HCT116 (cell line): ENCODE measurements around the gene ADAP2. TPM values are rescaled to one million over a fixed set of nuclear protein-coding genes. Genes with fewer than 3 reads are reported as not detected.

Source experiments
- ATAC-seq: fragments of 200-7000 bp; cut with Tn5 transposase; 2 replicates; pipeline ENCODE4 v1.9.1; 2020; ENCODE audit warnings: mild to moderate bottlenecking, moderate library complexity
- BruUV-seq: library from RNA; stranded (reverse); fragments of 400-500 nt; replicated peaks from 2 replicates; lab custom pipeline; 2021; lab: Mats Ljungman, UMichigan
- CTCF ChIA-PET: fragments of 300-600 bp; sonication (Branson Sonifier 250); formaldehyde crosslinking; loops from one replicate; lab custom pipeline; 2021; ENCODE audit warnings: antibody characterized with exemption; lab: Charles Lee
- POLR2A ChIA-PET: fragments of 300-600, 350-600 bp; sonication (Branson Sonifier 250); formaldehyde crosslinking; loops from one replicate; lab custom pipeline; 2021; ENCODE audit warnings: antibody characterized with exemption; lab: Charles Lee
- RAD21 ChIA-PET, 2 experiments: fragments of 300-600 bp; sonication (Branson Sonifier 250); formaldehyde crosslinking; loops; one replicate each; lab custom pipeline; 2023; ENCODE audit warnings: low total read pairs in 2 of 2; ENCODE audit not compliant: uncharacterized antibody in 2 of 2, unreplicated experiment in 2 of 2, low non-redundant PET in 1 of 2; lab: Charles Lee
- DNase-seq: peaks from one replicate; pipeline ENCODE4 v3.0.0-alpha.2; 2010; ENCODE audit warnings: low read depth, low spot score
- H2AFZ ChIP-seq: fragments of 200-600 bp; shearing (Covaris generic), sonication (generic); 2 replicates; pipeline ENCODE4 v1.6.1; 2017; ENCODE audit warnings: low read depth, mixed run types, mixed read lengths, antibody characterized with exemption, low read length; ENCODE audit not compliant: poor library complexity, severe bottlenecking
- H3K27ac ChIP-seq: 2 replicates; pipeline ENCODE4 v1.5.1; 2012; ENCODE audit warnings: low read depth, low read length
- H3K27me3 ChIP-seq: fragments of 200-600 bp; sonication (generic); 2 replicates; pipeline ENCODE4 v1.6.1; 2016; ENCODE audit warnings: mixed run types, low read length, mixed read lengths; ENCODE audit not compliant: insufficient read depth
- H3K36me3 ChIP-seq, 2 experiments: fragments of 200-500 bp in 1 of 2; fragments of 200-600 bp in 1 of 2; sonication (Bioruptor generic) in 1 of 2; sonication (generic) in 1 of 2; 2 replicates each; pipeline versions ENCODE4 v1.5.1 to v1.6.1; 2014 to 2016; ENCODE audit warnings: low read length in 2 of 2, inconsistent platforms in 1 of 2, mixed read lengths in 1 of 2, mixed run types in 1 of 2; ENCODE audit not compliant: insufficient read depth in 2 of 2, control insufficient read depth in 1 of 2
- H3K4me1 ChIP-seq, 2 experiments: fragments of 200-600 bp in 1 of 2; sonication (generic) in 1 of 2; 2 replicates each; pipeline versions ENCODE4 v1.5.1 to v1.6.1; 2012 to 2017; ENCODE audit warnings: low read length in 2 of 2, inconsistent platforms in 1 of 2, mild to moderate bottlenecking in 1 of 2, mixed read lengths in 1 of 2, mixed run types in 1 of 2, moderate library complexity in 1 of 2; ENCODE audit not compliant: insufficient read depth in 2 of 2, control insufficient read depth in 1 of 2
- H3K4me2 ChIP-seq: fragments of 200-600 bp; sonication (generic); 2 replicates; pipeline ENCODE4 v1.6.1; 2017; ENCODE audit warnings: mixed run types, low read length, mixed read lengths
- H3K4me3 ChIP-seq, 2 experiments: fragments of 200-600 bp in 1 of 2; sonication (generic) in 1 of 2; replicated peaks in 1 of 2; 2 replicates each; pipeline ENCODE4 v1.5.1; 2011 to 2016; ENCODE audit warnings: low read length in 2 of 2, control low read depth in 1 of 2, low read depth in 1 of 2, mild to moderate bottlenecking in 1 of 2, mixed read lengths in 1 of 2, mixed run types in 1 of 2
- H3K79me2 ChIP-seq: fragments of 200-600 bp; sonication (generic); 2 replicates; pipeline ENCODE4 v1.6.1; 2017; ENCODE audit warnings: mild to moderate bottlenecking, mixed run types, low read length, moderate library complexity, mixed read lengths; ENCODE audit not compliant: insufficient read depth
- H3K9ac ChIP-seq: fragments of 200-600 bp; sonication (generic); 2 replicates; pipeline ENCODE4 v1.6.1; 2016; ENCODE audit warnings: low read length, mixed read lengths
- H3K9me2 ChIP-seq: fragments of 200-600 bp; sonication (generic), shearing (Covaris generic); 2 replicates; pipeline ENCODE4 v1.6.1; 2017; ENCODE audit warnings: mixed run types, mild to moderate bottlenecking, moderate library complexity; ENCODE audit not compliant: insufficient read depth
- H3K9me3 ChIP-seq, 2 experiments: fragments of 200-500 bp in 1 of 2; fragments of 200-600 bp in 1 of 2; sonication (Bioruptor generic) in 1 of 2; sonication (generic) in 1 of 2; 2 replicates each; pipeline ENCODE4 v1.6.1; 2014 to 2017; ENCODE audit warnings: low read length in 2 of 2, mixed read lengths in 2 of 2, inconsistent platforms in 1 of 2, low read depth in 1 of 2, mild to moderate bottlenecking in 1 of 2, mixed run types in 1 of 2, moderate library complexity in 1 of 2; ENCODE audit not compliant: control insufficient read depth in 1 of 2, insufficient read depth in 1 of 2
- H4K20me1 ChIP-seq: fragments of 200-600 bp; sonication (generic), shearing (Covaris generic); 2 replicates; pipeline ENCODE4 v1.6.1; 2017; ENCODE audit warnings: mixed run types, mild to moderate bottlenecking, moderate library complexity; ENCODE audit not compliant: insufficient read depth
- CBX3 ChIP-seq: IDR thresholded peaks from 2 replicates; pipeline ENCODE4 v1.6.1; 2012; ENCODE audit warnings: low read depth
- EZH2 ChIP-seq: fragments of 200-600 bp; sonication (generic); IDR thresholded peaks from 2 replicates; pipeline ENCODE4 v1.6.1; 2017; ENCODE audit warnings: antibody characterized with exemption, mixed run types
- FOSL1 ChIP-seq: IDR thresholded peaks from 2 replicates; pipeline ENCODE4 v1.6.1; 2012; ENCODE audit warnings: low read depth
- JUND ChIP-seq: IDR thresholded peaks from 2 replicates; pipeline ENCODE4 v1.6.1; 2012
- POLR2A ChIP-seq: IDR thresholded peaks from 2 replicates; pipeline ENCODE4 v1.7.0; 2011; ENCODE audit warnings: borderline replicate concordance; ENCODE audit not compliant: insufficient read depth, insufficient read length; ENCODE audit errors: extremely low read depth
- POLR2AphosphoS5 ChIP-seq: IDR thresholded peaks from 2 replicates; pipeline ENCODE4 v1.6.1; 2011; ENCODE audit warnings: mild to moderate bottlenecking, low read depth, low read length, moderate library complexity
- SIN3A ChIP-seq: IDR thresholded peaks from 2 replicates; pipeline ENCODE4 v1.6.1; 2012; ENCODE audit warnings: low read depth
- SRF ChIP-seq: IDR thresholded peaks from 2 replicates; pipeline ENCODE4 v1.6.1; 2012; ENCODE audit warnings: low read depth
- TCF7L2 ChIP-seq: IDR thresholded peaks from 2 replicates; pipeline ENCODE4 v1.7.0; 2011; ENCODE audit warnings: borderline replicate concordance, inconsistent platforms; ENCODE audit not compliant: insufficient read depth, insufficient read length; ENCODE audit errors: extremely low read depth
- ZFX ChIP-seq: fragments of 450-650 bp; IDR thresholded peaks from 2 replicates; pipeline ENCODE4 v1.6.1; 2017
- ZNF274 ChIP-seq: fragments of 200-500 bp; sonication (Bioruptor generic); IDR thresholded peaks from 2 replicates; pipeline ENCODE4 v1.6.1; 2014; ENCODE audit warnings: mild to moderate bottlenecking, low read depth, low read length, inconsistent platforms
- intact Hi-C: fragments of 100-400 bp; cut with micrococcal nuclease; formaldehyde crosslinking; loops from 2 replicates; pipeline ENCODE4 v1.10.0; 2022
- total RNA-seq: library from RNA; stranded (reverse); gene quantifications from one replicate; pipeline ENCODE4 v1.2.1, GENCODE V29; 2021; ENCODE audit not compliant: unreplicated experiment
- TF ChIP-seq, protein P1 (sequence below), 3 experiments: fragments of 200-600 bp in 1 of 3; sonication (generic) in 1 of 3; IDR thresholded peaks in 2 of 3; conservative IDR thresholded peaks in 1 of 3; 2 replicates each; pipeline ENCODE4 v1.5.1; 2012 to 2017; ENCODE audit warnings: low read depth in 2 of 3, low read length in 2 of 3, antibody characterized with exemption in 1 of 3, borderline replicate concordance in 1 of 3, control low read depth in 1 of 3, mild to moderate bottlenecking in 1 of 3, mixed read lengths in 1 of 3, mixed run types in 1 of 3, moderate library complexity in 1 of 3; ENCODE audit not compliant: insufficient read depth in 1 of 3
- TF ChIP-seq, protein P2 (sequence below): IDR thresholded peaks from 2 replicates; pipeline ENCODE4 v1.6.1; 2011; ENCODE audit warnings: mild to moderate bottlenecking, low read length, moderate library complexity; ENCODE audit not compliant: insufficient replicate concordance; ENCODE audit errors: extremely low read depth

ADAP2 gene
- total RNA-seq, 1 experiment from 2014 or later = 17.2 TPM

DNA sequence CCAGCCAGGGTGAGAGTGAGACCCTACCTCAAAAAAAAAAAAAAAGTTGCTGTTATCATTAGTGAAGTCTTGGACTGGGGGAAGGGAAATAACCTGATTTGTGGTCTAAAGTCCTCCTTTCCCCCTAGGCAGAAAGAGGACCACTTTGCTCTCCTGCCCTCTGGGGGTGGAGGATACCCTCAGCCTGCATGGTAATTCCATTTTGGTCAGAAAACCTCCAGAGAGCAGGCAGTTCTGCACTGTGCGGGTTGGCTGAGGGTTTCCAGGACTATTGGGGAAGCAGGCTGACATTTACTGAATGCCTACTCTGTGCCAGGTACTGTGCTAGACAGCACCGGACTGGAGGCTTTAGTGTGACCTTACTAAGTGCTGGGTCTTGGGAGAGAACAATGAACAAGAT lies 2.6 kb downstream of the ADAP2 start:
- H3K9me2 ChIP-seq = no peaks in the 10 kb centered on the region
- CTCF ChIA-PET = no interaction called here
- POLR2A ChIA-PET = no interaction called here
- H3K9me3 ChIP-seq = no peaks in the 10 kb centered on the region
- no peak overlapping the region for H3K4me2 ChIP-seq
- no peak for ATAC-seq
- H4K20me1 ChIP-seq = no peaks in the 10 kb centered on the region
- intact Hi-C loops = no loop called here
- no peaks in the 10 kb centered on the region; a peak in 1 of 4 replicates for H3K36me3 ChIP-seq
- no peak for DNase-seq
- H3K27me3 ChIP-seq = no peaks in the 10 kb centered on the region
- RAD21 ChIA-PET = no interaction called here
- BruUV-seq = no TSS peak
- TF ChIP-seq JUND = no peak
- TF ChIP-seq SIN3A = no peak
- no peak for TF ChIP-seq SRF
- TF ChIP-seq POLR2A = no peak
- no peak for TF ChIP-seq TCF7L2
- no peak for TF ChIP-seq FOSL1
- no peak for TF ChIP-seq ZNF274
- H2AFZ ChIP-seq = no peak overlapping the region
- no peaks in the 10 kb centered on the region for H3K79me2 ChIP-seq
- H3K27ac ChIP-seq = no peak overlapping the region
- H3K9ac ChIP-seq = no peak overlapping the region
- H3K4me1 ChIP-seq = peaks cover 5 to 24% of the 10 kb centered on the region in 2 experiments; a peak in 3 of 4 replicates
- no peak overlapping the region for H3K4me3 ChIP-seq

DNA sequence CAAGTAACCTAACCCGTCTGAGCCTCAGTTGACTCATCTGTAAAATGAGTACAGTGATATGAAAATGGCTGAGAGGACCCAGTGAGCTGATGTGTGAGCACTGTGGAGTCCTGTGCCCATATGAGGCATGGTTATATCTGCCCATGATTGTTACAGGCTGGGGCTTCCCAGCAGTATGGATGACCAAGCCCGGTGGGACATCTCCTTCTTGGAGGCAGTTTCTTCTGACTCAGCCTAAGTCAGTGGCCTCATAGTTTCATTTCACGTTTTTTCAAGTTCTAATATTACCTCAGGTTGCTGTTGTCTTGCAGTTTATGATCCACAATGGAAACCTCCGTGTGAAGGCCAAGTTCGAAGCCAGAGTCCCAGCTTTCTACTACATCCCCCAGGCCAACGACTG lies 4.8 kb downstream of the ADAP2 start:
- no TSS peak for BruUV-seq
- no peak for TF ChIP-seq EZH2
- TF ChIP-seq CBX3 = no peak
- no peak for TF ChIP-seq TCF7L2
- TF ChIP-seq SIN3A = no peak
- no peak for TF ChIP-seq POLR2AphosphoS5
- TF ChIP-seq, protein P1, sequence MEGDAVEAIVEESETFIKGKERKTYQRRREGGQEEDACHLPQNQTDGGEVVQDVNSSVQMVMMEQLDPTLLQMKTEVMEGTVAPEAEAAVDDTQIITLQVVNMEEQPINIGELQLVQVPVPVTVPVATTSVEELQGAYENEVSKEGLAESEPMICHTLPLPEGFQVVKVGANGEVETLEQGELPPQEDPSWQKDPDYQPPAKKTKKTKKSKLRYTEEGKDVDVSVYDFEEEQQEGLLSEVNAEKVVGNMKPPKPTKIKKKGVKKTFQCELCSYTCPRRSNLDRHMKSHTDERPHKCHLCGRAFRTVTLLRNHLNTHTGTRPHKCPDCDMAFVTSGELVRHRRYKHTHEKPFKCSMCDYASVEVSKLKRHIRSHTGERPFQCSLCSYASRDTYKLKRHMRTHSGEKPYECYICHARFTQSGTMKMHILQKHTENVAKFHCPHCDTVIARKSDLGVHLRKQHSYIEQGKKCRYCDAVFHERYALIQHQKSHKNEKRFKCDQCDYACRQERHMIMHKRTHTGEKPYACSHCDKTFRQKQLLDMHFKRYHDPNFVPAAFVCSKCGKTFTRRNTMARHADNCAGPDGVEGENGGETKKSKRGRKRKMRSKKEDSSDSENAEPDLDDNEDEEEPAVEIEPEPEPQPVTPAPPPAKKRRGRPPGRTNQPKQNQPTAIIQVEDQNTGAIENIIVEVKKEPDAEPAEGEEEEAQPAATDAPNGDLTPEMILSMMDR (IDR thresholded peaks at IDR 0.05 in 2 of 3, conservative IDR thresholded peaks at IDR 0.05 in 1 of 3; ENCODE audit: borderline replicate concordance in 1 of 3, insufficient read depth in 1 of 3, low read depth in 2 of 3, low read length in 2 of 3) = no peak
- TF ChIP-seq ZNF274 = no peak
- no peak for TF ChIP-seq ZFX
- TF ChIP-seq, protein P2, sequence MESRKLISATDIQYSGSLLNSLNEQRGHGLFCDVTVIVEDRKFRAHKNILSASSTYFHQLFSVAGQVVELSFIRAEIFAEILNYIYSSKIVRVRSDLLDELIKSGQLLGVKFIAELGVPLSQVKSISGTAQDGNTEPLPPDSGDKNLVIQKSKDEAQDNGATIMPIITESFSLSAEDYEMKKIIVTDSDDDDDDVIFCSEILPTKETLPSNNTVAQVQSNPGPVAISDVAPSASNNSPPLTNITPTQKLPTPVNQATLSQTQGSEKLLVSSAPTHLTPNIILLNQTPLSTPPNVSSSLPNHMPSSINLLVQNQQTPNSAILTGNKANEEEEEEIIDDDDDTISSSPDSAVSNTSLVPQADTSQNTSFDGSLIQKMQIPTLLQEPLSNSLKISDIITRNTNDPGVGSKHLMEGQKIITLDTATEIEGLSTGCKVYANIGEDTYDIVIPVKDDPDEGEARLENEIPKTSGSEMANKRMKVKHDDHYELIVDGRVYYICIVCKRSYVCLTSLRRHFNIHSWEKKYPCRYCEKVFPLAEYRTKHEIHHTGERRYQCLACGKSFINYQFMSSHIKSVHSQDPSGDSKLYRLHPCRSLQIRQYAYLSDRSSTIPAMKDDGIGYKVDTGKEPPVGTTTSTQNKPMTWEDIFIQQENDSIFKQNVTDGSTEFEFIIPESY = no peak
- no peak for TF ChIP-seq SRF
- TF ChIP-seq, all 23 proteins: peak for 0
- CTCF ChIA-PET = no interaction called here

More for the DNA sequence above, 4.8 kb downstream of the ADAP2 start:
- no peaks in the 10 kb centered on the region; a peak in 1 of 4 replicates for H3K36me3 ChIP-seq
- intact Hi-C loops = no loop called here
- H3K4me1 ChIP-seq = peaks cover 0 to 9% of the 10 kb centered on the region in 2 experiments; a peak in 3 of 4 replicates
- no peak for DNase-seq
- no peak for ATAC-seq
- ChIA-PET POLR2A (interaction anchor here (1.2 kb wide), 1 partner anchor 20 kb away, joined by 4 read pairs; the partner anchor contains the start of gene TEFM), RAD21 (no interaction called here)
- H3K27ac ChIP-seq = no peak overlapping the region
- H3K9me3 ChIP-seq = no peaks in the 10 kb centered on the region
- no peaks in the 10 kb centered on the region for H3K79me2 ChIP-seq
- no peak overlapping the region for H2AFZ ChIP-seq
- no peak overlapping the region for H3K4me3 ChIP-seq
- no peaks in the 10 kb centered on the region for H3K27me3 ChIP-seq
- H3K9ac ChIP-seq = no peak overlapping the region
- no peak overlapping the region for H3K4me2 ChIP-seq
- H3K9me2 ChIP-seq = no peaks in the 10 kb centered on the region
- no peaks in the 10 kb centered on the region for H4K20me1 ChIP-seq
